Right renal cortex interstitium (tissue), 3 donors: ENCODE data around the gene TSC2. TPM values are rescaled to one million over a fixed set of nuclear protein-coding genes. Genes with fewer than 3 reads are reported as not detected.

ENCODE experiments used
- DNase-seq, 3 donors: peaks; one replicate each; pipeline ENCODE4 v3.0.0-alpha.2; 2013; ENCODE audit warnings: low read depth in 3 of 3, low spot score in 2 of 3
- polyA plus RNA-seq, 3 donors: library from polyadenylated mRNA; unstranded; fragments of 120-200 nt; gene quantifications; one replicate each; pipeline ENCODE4 v1.2.1, GENCODE V29; 2013; ENCODE audit not compliant: insufficient read length in 3 of 3

The TSC2 gene
- polyA plus RNA-seq, 3 donors = 98.9 to 117 (median 108) TPM

- DNase-seq = no peak
Observed at GRCh38 chr16:2040787-2041522, 6.8 kb upstream of the TSC2 start.

DNA sequence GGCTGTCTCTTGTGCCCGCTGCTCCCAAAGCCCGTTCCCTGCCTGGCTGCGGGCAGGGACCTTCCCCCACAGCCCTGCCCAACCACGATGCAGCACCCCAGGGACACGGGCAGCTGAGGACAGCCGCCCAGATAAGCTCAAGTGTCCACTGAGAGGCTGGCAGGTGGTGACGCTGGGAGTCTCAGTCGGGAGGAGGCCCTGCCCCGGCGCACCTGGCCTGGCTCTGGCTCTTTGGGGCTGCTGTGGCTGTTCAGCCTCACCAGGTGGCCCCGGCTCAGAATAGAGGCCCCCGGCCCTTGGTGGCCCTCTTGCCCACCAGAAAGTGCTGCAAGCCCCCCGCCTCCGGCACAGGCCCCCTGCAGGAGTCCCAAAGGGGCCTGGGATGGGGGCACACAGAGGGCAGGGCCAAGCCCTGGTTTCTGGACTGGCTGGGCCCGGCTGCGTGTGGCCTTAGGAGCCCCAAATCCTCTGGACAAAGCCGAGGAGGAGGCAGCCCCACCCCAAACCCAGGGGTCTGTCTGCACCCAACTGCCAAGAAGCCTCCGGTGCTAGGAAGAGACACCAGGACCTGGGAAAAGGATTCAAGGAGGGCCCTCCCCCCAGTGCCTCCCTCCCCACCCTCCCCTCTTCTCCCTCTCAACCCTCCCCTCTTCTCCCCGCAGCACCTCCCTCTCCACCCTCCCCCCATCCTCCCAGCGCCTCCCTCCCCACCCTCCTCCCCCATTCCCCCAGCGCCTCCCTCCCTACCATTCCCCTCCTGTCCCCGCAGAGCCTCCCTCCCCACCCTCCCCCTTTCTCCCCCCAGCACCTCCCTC, 5.4 kb upstream of the TSC2 start:
- no peak for DNase-seq

- no peak for DNase-seq
Observed at GRCh38 chr16:2042986-2043666, 4.7 kb upstream of the TSC2 start.

DNA sequence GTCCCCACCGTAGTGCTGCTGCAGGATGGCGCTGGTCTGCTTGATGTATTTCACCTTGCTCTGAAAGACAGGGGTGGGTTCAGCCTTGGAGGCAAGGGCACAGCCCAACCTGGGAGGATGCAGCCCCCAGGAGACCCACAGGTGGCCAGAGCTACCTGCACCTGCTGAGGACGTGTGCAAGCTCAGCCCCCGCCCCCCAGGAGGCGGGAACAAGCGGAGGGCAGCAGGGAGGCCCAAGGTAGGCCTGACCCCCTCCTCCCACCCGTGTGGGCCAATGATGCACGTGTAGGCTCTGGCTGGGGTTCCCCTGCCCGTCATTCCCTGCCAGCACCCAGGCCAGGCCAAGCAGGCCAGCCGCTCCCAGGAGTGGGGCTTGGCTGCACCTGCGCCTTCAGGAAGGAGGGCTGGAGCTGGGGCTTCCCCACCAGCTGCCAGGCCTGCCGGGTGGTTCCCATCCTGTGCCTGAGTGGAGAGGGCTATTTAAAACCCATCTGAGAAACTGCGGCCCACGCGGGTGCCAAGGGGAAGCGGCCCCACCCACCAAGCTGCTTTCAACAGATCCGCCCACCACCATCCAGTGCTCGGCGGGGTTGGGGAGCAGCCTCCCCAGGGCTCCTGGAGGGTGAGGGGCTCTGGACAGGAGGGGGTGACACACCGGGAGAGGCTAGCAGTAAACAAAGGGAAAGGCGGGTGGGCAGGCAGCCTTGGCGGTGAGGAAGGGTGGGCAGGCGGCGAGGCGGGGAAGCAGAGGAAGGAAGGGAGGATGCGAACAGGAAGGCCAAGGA, 3.9 kb upstream of the TSC2 start:
- DNase-seq = no peak

DNA sequence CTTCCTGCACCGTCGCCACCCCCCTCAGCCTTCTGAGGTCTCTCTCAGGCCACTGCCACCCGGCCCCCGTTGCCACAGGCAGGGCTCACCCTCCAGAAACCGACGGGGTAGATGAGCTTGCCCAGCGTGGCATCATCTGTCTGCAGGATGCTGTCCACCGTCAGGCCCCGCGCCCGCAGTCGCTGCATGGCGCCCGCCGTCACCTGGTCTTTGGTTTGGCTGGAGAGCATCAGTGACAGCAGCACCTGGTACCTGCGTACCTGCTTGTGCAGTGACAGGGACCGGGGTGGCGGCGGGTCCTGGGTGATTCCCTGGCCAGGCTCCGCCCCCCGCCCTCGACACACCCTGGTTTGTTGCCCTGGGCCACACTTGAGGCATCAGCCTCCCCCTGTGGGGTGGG, 3.2 kb upstream of the TSC2 start:
- no peak for DNase-seq

DNA sequence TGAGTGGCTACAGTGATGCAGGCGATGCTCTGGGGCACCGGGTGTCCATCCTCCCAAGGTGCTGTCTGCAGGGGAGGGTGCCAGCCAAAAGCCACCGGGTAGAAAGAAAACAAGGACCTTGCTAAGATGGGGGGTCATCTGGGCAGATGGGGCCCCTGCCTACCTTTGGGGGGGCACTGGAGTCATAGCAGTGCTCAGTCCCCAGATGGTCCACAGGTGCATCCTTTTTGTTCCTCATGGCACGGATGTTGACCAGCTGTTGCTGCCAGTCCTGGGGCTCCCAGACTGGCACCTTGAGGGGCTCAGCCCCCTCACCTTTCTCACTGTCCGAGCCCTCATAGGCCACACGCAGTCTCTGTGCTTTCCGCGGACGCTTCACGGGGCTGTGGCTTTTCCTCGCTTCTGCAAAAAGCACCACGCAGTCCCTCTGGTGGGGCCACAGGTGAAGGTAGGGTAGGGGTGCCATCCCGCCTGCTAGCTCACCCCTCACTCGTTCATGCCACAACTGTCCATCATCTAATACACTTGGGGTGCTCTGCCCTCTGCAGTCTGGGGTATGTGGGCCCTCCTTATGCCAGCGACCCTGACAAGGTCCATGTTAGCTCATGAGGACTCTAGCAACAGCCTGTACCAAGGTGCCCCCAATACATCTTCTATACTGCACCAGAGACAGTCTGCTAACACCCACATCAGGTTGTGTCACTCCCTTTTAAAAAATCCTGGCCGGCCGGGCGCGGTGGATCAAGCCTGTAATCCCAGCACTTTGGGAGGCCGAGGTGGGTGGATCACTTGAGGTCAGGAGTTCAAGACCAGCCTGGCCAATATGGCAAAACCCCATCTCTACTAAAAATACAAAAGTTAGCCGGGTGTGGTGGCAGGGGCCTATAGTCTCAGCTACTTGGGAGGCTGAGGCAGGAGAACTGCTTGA, 1.6 kb upstream of the TSC2 start:
- DNase-seq = no peak

GRCh38 chr16:2046893-2047329, 874 bp upstream of the TSC2 start:
- DNase-seq = no peak

DNA sequence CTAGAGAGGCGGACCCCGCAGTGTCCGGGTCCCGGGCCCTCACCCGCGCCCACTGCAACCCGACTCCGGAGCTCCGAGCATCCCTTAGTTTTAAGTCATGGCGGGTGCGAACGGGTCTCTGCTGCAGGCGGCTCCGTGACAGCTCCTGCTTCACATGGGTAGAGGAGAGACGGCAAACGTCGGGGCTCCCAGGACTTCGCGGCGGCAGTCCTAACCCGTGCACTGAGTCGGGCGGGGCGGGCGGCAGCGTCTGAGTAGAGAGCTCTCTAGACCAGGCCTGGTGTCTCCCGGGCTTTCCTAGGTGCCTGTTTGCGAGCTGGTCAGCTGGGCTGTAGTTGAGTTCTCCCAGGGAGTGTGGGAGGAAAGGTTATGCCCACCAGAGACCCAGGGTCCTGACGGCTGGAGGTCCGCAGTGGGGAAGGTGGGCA, 345 bp downstream of the TSC2 start:
- no peak for DNase-seq

DNA sequence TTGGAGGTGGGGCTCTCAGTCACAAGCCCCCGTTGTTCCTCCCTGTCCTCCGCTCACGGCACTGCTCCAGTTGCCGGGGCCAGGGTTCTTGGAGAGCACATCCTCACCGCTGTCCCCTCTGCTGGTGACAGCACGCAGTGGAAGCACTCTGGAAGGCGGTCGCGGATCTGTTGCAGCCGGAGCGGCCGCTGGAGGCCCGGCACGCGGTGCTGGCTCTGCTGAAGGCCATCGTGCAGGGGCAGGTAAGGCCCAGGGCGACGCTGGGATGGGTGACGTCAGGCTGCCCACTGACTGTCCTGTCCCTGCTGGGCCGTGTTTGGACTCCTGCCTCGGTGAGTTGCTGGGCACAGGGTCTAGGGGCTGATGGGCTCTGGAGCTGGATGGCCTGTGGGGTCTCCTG, 5.4 kb downstream of the TSC2 start:
- DNase-seq = no peak

DNA sequence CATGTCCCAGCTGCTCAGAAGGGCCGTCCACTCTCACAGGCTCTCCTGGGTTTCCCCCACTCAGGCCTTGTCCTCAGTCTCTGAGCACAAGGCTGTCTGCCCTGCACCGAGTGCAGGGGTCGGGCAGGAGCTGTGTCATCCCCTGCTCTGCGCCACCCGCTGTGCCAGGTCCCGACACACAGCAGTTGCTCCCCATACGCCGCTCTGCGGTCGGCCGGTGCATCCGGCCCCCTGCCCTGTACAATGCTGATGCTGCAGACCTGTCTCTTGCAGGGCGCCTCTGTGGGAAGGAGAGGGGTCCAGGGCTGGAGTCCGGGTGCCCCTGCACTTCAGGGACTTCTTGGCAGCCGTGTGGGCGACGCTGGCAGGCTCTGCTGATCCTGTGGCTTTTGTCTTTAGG, 6.1 kb downstream of the TSC2 start:
- no peak for DNase-seq

GRCh38 chr16:2054543-2055245, 6.9 kb downstream of the TSC2 start:
- no peak for DNase-seq

- no peak for DNase-seq
Observed at GRCh38 chr16:2056077-2056476, 8.3 kb downstream of the TSC2 start.

DNA sequence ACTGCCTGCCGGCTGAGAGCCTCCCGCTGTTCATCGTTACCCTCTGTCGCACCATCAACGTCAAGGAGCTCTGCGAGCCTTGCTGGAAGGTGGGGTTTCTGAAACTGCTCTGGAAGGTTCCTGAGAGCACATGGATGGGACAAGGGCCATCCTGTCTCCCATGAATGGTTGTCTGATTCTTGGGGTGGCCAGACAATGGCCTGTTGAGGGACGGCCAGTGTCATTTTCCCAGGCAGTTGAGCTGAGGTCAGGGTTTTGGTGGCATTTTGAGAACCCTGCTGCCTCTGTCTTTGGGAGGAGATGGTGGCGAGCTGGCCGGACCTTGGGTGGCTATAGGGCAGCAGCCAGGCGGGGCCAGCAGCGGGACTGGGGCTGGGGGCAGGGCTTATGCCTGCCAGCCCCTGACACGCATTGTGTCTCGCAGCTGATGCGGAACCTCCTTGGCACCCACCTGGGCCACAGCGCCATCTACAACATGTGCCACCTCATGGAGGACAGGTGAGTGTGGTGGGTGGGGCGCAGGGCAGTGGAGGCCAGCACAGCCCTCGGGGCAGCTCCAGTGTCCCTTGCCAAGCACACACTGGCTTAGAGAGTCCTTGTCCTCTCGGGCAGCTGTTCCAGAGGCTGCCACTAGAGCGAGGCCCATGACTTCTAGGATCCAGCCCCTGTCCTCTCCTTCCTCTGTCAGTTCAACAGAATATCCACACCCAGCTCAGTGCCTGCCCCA, 9.1 kb downstream of the TSC2 start:
- no peak for DNase-seq

- no peak for DNase-seq
Observed at GRCh38 chr16:2057438-2057837, 9.7 kb downstream of the TSC2 start.

GRCh38 chr16:2058420-2058819, 10.6 kb downstream of the TSC2 start:
- DNase-seq = no peak

- DNase-seq = no peak
Observed at GRCh38 chr16:2058872-2059271, 11.1 kb downstream of the TSC2 start.

GRCh38 chr16:2060346-2060745, 12.6 kb downstream of the TSC2 start:
- DNase-seq = no peak

DNA sequence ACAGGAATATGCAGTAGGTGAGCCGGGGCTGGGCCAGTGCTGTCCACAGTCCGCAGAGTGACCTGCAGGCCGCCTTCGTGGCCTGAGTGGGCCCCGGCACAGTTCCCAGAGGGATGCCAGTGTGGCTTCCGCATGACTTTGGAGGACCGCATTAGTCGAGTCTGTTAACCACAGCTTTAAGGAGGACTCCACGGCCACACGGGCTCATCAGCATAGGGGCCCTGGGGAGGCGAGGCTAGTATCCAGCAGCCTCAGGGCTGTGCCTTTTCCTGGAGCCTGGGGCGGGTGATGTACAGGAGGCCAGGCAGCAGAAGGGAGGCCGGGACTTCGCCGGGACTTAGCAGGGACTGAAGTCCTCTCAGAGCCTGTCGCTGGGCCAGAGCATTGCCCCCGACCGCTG, 13.2 kb downstream of the TSC2 start:
- DNase-seq = no peak
